Prostate gland (tissue), 2 donors: ENCODE measurements around the gene BAIAP2L1.

ENCODE experiments used
- POLR2A ChIP-seq: fragments of 450-650 bp; IDR thresholded peaks from one replicate; pipeline ENCODE4 v1.6.1; 2016; ENCODE audit warnings: antibody characterized with exemption, mild to moderate bottlenecking
- POLR2AphosphoS5 ChIP-seq: sonication (generic); formaldehyde crosslinking; IDR thresholded peaks from one replicate; pipeline ENCODE4 v1.6.1; 2017; ENCODE audit warnings: antibody characterized with exemption
- TF ChIP-seq, protein P1 (sequence below), 4 experiments: fragments of 200-600 bp in 2 of 4; fragments of 450-650 bp in 2 of 4; sonication (generic) in 2 of 4; IDR thresholded peaks; 1 replicate in 3 of 4; 2 replicates in 1 of 4; pipeline ENCODE4 v1.5.1; 2016 to 2019; ENCODE audit warnings: antibody characterized with exemption in 4 of 4, mild to moderate bottlenecking in 2 of 4, moderate library complexity in 2 of 4

GRCh38 chr7:98387544-98388226, 13.2 kb downstream of the BAIAP2L1 start:
- TF ChIP-seq, protein P1, sequence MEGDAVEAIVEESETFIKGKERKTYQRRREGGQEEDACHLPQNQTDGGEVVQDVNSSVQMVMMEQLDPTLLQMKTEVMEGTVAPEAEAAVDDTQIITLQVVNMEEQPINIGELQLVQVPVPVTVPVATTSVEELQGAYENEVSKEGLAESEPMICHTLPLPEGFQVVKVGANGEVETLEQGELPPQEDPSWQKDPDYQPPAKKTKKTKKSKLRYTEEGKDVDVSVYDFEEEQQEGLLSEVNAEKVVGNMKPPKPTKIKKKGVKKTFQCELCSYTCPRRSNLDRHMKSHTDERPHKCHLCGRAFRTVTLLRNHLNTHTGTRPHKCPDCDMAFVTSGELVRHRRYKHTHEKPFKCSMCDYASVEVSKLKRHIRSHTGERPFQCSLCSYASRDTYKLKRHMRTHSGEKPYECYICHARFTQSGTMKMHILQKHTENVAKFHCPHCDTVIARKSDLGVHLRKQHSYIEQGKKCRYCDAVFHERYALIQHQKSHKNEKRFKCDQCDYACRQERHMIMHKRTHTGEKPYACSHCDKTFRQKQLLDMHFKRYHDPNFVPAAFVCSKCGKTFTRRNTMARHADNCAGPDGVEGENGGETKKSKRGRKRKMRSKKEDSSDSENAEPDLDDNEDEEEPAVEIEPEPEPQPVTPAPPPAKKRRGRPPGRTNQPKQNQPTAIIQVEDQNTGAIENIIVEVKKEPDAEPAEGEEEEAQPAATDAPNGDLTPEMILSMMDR (IDR thresholded peaks at IDR 0.05), result no peak
- no peak for TF ChIP-seq POLR2AphosphoS5
- no peak for TF ChIP-seq POLR2A
